ENCODE data around the gene SESN1.
A peak's percentile ranks its signal among the peaks of the same experiment; 100 is the strongest.
"Not testable (repeated sequence)": the region's sequence is repeated elsewhere in the genome, so short reads cannot be mapped to it uniquely, and the experiment has no call there.

The SESN1 gene

DNA sequence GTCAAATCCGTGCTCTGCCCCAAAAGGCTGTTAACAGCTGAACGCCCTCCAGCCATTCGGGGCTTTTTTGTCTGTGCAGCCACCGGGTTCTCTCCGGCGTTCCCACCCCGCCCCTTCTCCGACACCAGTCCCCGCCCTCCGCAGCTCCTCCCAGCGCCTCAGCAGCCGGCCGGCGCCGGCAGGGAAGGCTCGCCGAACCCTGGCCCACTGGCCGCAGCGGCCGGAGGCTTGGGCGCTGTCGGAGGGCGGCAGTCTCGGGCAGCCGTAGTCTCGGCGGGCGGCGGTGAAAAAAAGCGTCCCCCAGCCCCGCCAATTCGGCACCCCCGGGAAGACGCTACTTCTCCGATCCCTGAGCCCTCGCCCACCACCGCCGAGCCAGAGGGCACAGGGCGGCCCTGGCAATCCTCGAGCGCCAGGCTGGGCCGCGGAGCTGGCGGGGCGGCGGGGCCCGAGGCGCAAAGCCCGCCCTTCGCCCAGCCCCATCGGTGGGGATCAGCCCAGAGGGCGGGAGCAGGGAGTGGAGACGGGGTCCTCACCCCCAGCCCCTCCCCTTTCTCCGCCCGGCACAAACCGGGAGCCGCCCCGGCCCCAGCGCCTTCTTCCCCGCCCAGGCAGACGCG, at the start of gene SESN1:
Gene SESN1 (minus strand): TSS at position 431 of the 620 bp plus-strand sequence. CDS start 773 bp downstream, outside the sequence.
- peak; percentile 76 for DNase-seq

DNA sequence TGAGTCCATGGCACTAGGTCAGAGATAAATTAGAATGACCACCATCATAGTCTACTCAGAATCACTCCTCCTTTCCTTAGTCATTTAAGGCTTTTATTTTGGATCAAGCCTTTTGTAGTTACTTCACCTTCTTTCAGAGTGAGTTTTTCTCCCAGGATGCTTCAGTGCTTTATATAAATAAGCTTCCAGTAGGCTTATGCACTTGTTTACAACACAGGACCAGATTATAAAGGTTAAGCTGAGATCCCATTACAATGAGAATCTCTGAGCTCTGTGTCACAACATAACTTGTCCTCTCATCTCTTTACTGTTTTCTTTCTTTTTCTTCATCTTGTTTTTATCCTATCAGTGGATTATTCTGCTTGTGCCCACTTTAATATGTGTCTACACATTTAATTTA, 48.5 kb upstream of the SESN1 start:
- DNase-seq, result no peak

GRCh38 chr6:109142067-109142466, 47.4 kb upstream of the SESN1 start:
- not testable (repeated sequence) for DNase-seq

GRCh38 chr6:109139109-109139508, 44.5 kb upstream of the SESN1 start:
- no peak for DNase-seq

DNA sequence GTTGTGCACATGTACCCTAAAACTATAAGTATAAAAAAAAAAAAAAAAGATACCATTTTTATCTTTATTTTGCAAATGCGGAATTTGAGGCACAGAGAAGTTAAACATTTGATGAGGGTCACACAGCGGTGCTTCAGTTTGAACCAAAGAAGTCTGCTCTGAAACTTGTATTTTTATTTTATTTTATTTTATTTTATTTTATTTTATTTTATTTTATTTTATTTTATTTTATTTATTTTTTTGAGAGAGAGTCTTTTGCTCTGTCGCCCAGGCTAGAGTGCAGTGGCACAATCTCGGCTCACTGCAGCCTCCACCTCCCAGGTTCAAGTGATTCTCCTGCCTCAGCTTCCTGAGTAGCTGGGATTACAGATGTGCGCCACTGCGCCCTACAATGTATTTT, 41.9 kb upstream of the SESN1 start:
- not testable (repeated sequence) for DNase-seq

GRCh38 chr6:109136039-109136438, 41.4 kb upstream of the SESN1 start:
- DNase-seq, result not testable (repeated sequence)

- DNase-seq, result not testable (repeated sequence)
Observed at GRCh38 chr6:109135600-109135999, 41.0 kb upstream of the SESN1 start.

GRCh38 chr6:109130065-109130464, 35.4 kb upstream of the SESN1 start:
- DNase-seq, result no peak

- no peak for DNase-seq
Observed at GRCh38 chr6:109125504-109125903, 30.9 kb upstream of the SESN1 start.

DNA sequence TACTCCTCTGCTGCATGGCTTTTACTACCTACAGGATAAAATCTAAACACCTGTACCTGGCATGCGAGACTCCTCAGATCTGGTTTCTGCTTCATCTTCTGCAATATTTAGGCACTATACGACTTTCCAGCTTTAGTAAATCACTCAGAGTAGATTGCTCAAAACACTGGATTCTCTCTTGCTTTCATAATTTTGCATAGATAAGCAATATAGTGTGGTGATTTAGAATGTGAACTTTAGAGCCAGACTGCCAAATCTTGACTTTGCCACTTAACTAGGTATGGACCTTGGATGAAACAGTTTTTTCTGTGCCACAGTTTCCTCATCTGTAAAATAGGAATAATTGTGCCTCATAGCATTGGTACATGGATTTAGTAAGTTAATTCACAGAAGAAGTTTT, 29.6 kb upstream of the SESN1 start:
- no peak for DNase-seq

- DNase-seq, result no peak
Observed at GRCh38 chr6:109121411-109121810, 26.8 kb upstream of the SESN1 start.

- DNase-seq, result no peak
Observed at GRCh38 chr6:109118871-109119354, 24.3 kb upstream of the SESN1 start.

GRCh38 chr6:109118337-109118736, 23.7 kb upstream of the SESN1 start:
- DNase-seq, result no peak

- no peak for DNase-seq
Observed at GRCh38 chr6:109117346-109118035, 22.8 kb upstream of the SESN1 start.

- DNase-seq, result not testable (repeated sequence)
Observed at GRCh38 chr6:109112663-109113062, 18.0 kb upstream of the SESN1 start.

DNA sequence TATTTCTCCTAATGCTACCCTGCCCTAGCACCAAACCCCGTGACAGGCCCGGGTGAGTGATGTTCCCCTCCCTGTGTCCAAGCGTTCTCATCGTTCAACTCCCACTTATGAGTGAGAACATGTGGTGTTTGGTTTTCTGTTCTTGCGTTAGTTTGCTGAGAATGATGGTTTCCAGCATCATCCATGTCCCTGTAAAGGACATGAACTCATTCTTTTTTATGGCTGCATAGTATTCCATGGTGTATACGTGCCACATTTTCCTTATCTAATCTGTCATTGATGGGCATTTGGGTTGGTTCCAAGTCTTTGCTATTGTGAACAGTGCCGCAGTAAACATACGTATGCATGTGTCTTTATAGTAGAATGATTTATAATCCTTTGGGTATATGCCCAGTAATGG, 15.0 kb upstream of the SESN1 start:
- DNase-seq, result not testable (repeated sequence)

DNA sequence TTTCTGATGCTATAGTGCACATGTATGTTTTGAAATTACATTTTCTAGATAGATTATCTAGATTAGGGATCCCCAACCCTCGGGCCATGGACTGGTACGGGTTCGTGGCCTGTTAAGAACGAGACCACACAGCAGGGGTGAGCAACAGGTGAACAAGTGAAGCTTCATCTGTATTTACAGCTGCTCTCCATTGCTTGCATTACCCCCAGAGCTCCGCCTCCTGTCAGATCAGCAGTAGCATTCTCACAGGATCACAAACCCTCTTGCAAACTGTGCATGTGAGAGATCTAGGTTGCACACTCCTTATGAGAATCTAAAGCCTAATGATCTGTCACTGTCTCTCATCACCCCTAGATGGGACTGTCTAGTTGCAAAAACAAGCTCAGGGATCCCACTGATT, 11.0 kb upstream of the SESN1 start:
- no peak for DNase-seq

DNA sequence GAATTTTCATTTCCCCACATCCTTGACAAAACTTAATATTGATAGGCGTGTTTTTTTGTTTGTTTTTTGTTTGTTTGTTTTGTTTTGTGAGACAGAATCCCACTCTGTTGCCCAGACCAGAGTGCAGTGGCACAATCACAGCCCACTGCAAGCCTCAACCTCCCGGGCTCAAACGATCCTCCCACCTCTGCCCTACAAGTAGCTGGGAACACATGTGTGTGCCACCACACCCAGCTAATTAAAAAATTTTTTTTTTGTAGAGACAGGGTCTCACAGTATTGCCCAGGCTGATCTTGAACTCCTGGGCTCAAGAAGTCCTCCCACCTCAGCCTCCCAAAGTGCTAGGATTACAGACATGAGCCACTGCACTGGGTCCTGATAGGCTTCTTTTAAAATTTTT, 9.9 kb upstream of the SESN1 start:
- DNase-seq, result no peak

DNA sequence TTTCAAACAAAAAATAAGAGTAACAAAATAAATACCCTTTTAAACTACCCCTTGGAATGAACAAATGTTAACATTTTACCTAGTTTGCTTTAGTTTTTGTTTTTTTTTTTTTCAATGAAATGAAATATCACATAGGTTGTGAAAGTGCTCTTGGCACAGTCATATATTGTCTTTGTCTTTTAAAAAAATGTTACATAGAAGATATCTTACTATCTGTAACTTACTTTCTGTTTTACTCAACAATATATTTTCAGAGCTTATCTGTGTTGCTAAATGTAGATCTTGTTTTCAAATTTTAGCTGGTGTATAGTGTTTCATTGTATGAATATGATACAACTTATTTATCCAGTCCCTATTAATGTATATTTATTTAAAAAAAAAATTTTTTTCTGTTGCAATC, 9.3 kb upstream of the SESN1 start:
- DNase-seq, result no peak

- no peak for DNase-seq
Observed at GRCh38 chr6:109102762-109103161, 8.1 kb upstream of the SESN1 start.

DNA sequence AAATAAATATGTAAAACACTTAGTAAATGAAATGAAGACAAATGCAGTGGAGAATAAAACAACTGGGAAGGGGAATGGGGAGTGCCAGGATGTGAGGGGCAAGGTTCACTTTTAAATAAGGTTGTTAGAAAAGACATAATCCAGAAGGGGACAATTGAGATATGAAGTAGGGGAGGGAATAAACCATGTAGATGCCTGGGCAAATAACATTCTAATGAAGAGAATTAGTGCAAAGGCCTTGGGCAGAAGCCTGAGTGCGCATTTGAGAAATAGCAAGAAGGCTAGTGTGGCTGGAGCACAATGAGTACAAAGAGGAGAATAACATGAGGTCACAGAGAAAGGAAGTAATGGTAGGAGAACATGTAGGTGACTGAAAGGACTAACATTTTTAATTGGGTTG, 3.0 kb upstream of the SESN1 start:
- DNase-seq, result no peak

- DNase-seq, result no peak
Observed at GRCh38 chr6:109096208-109096607, 1.6 kb upstream of the SESN1 start.

DNA sequence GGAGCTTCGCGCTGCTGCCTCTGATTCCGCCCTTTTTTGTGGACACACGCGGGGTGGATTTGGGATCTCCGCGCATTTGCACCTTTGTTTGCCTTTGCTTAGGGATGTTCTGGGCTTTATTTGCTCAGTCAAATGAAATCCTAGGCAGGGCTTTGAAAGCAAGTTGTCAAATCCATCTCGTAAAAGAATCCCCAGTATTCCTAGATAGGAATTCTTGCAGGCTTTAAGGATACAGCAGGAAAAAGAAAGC, 1.1 kb upstream of the SESN1 start:
- no peak for DNase-seq

- peak; percentile 68 for DNase-seq
Observed at GRCh38 chr6:109095036-109095834, 589 bp upstream of the SESN1 start, which contains the start of gene CEP57L1. CEP57L1 (plus strand) TSS chr6:109095507; CDS start chr6:109145222, 49,715 bp downstream.

All from cortex of kidney (tissue), 1 donor.